IMR-90 (cell line): ENCODE results near the gene ATP9B. TPM values are rescaled to one million over a fixed set of nuclear protein-coding genes. Genes with fewer than 3 reads are reported as not detected.

ENCODE experiments used
- ATAC-seq: fragments of 200-7000 bp; cut with Tn5 transposase; 2 replicates; pipeline ENCODE4 v1.9.1; 2020; ENCODE audit warnings: low read depth, mild to moderate bottlenecking, moderate library complexity
- BruUV-seq: library from RNA; stranded (reverse); fragments of 400-500 nt; replicated peaks from 2 replicates; lab custom pipeline; 2021; lab: Mats Ljungman, UMichigan
- CTCF ChIA-PET: fragments of 300-600 bp; formaldehyde crosslinking; extraction: SDS; loops from one replicate; lab custom pipeline; 2021; ENCODE audit warnings: antibody characterized with exemption; lab: Yijun Ruan, JAX
- POLR2A ChIA-PET: fragments of 300-600 bp; sonication (Branson Sonifier 250); formaldehyde crosslinking; loops from one replicate; lab custom pipeline; 2022; ENCODE audit warnings: antibody characterized with exemption; ENCODE audit not compliant: unreplicated experiment; lab: Charles Lee
- DNase-seq: peaks from one replicate; pipeline ENCODE4 v3.0.0; 2013
- H2AFZ ChIP-seq: replicated peaks from 2 replicates; pipeline ENCODE3; 2013; ENCODE audit warnings: low read length, mild to moderate bottlenecking; ENCODE audit not compliant: poor library complexity
- H2AK5ac ChIP-seq: 2 replicates; pipeline ENCODE4 v1.6.1; 2013; ENCODE audit warnings: low read depth, low read length, inconsistent platforms
- H2AK9ac ChIP-seq: replicated peaks from 2 replicates; pipeline ENCODE3; 2013; ENCODE audit warnings: mild to moderate bottlenecking, low read depth, low read length, moderate library complexity; ENCODE audit not compliant: poor library complexity
- H2BK120ac ChIP-seq: 2 replicates; pipeline ENCODE4 v1.6.1; 2013; ENCODE audit warnings: low read depth, low read length, inconsistent platforms
- H2BK15ac ChIP-seq: 3 replicates; pipeline ENCODE4 v1.6.1; 2013; ENCODE audit warnings: low read depth, low read length, inconsistent platforms
- H2BK20ac ChIP-seq: 2 replicates; pipeline ENCODE4 v1.6.1; 2013; ENCODE audit warnings: low read depth, mild to moderate bottlenecking, inconsistent platforms, low read length, moderate library complexity
- H2BK5ac ChIP-seq: 2 replicates; pipeline ENCODE4 v1.6.1; 2013; ENCODE audit warnings: mild to moderate bottlenecking, low read depth, low read length, inconsistent platforms; ENCODE audit not compliant: poor library complexity, severe bottlenecking
- H3K14ac ChIP-seq: replicated peaks from 2 replicates; pipeline ENCODE4 v1.6.1; 2013; ENCODE audit warnings: low read depth, low read length, inconsistent platforms
- H3K18ac ChIP-seq: 2 replicates; pipeline ENCODE4 v1.6.1; 2013; ENCODE audit warnings: low read depth, low read length, control low read depth
- H3K23ac ChIP-seq: 2 replicates; pipeline ENCODE4 v1.6.1; 2013; ENCODE audit warnings: low read depth, low read length, inconsistent platforms
- H3K27ac ChIP-seq: 2 replicates; pipeline ENCODE4 v1.5.1; 2013; ENCODE audit warnings: mild to moderate bottlenecking, control low read depth, low read length; ENCODE audit not compliant: insufficient read depth
- H3K27me3 ChIP-seq: 2 replicates; pipeline ENCODE4 v1.6.1; 2013; ENCODE audit warnings: low read length; ENCODE audit not compliant: control insufficient read depth, insufficient read depth
- H3K36me3 ChIP-seq: 2 replicates; pipeline ENCODE4 v1.6.1; 2013; ENCODE audit warnings: low read length, mixed read lengths; ENCODE audit not compliant: control insufficient read depth, insufficient read depth
- H3K4ac ChIP-seq: 2 replicates; pipeline ENCODE4 v1.6.1; 2013; ENCODE audit warnings: low read depth, low read length, inconsistent platforms
- H3K4me1 ChIP-seq: 2 replicates; pipeline ENCODE4 v1.6.1; 2013; ENCODE audit warnings: low read length, mixed read lengths; ENCODE audit not compliant: control insufficient read depth, insufficient read depth
- H3K4me2 ChIP-seq: 2 replicates; pipeline ENCODE4 v1.6.1; 2013; ENCODE audit warnings: low read depth, mild to moderate bottlenecking, control low read depth, low read length, moderate library complexity
- H3K4me3 ChIP-seq: 2 replicates; pipeline ENCODE4 v1.5.1; 2013; ENCODE audit warnings: low read depth, mild to moderate bottlenecking, control low read depth, low read length, moderate library complexity; ENCODE audit not compliant: insufficient read depth
- H3K56ac ChIP-seq: 2 replicates; pipeline ENCODE4 v1.6.1; 2013; ENCODE audit warnings: low read length, inconsistent platforms; ENCODE audit not compliant: insufficient read depth; ENCODE audit errors: extremely low read depth
- H3K79me1 ChIP-seq, 2 experiments: 2 replicates each; pipeline ENCODE4 v1.6.1; 2013; ENCODE audit warnings: low read length in 2 of 2, inconsistent platforms in 1 of 2, low read depth in 1 of 2
- H3K9ac ChIP-seq: 2 replicates; pipeline ENCODE4 v1.6.1; 2013; ENCODE audit warnings: low read depth, low read length, control low read depth
- H3K9me1 ChIP-seq: 2 replicates; pipeline ENCODE4 v1.6.1; 2013; ENCODE audit warnings: low read length, inconsistent platforms; ENCODE audit not compliant: insufficient read depth
- H3K9me3 ChIP-seq: 2 replicates; pipeline ENCODE4 v1.6.1; 2013; ENCODE audit warnings: low read length; ENCODE audit not compliant: control insufficient read depth, insufficient read depth
- H4K20me1 ChIP-seq: 2 replicates; pipeline ENCODE4 v1.6.1; 2013; ENCODE audit warnings: low read length, inconsistent platforms; ENCODE audit not compliant: insufficient read depth
- H4K5ac ChIP-seq: 2 replicates; pipeline ENCODE4 v1.6.1; 2013; ENCODE audit warnings: mild to moderate bottlenecking, low read depth, low read length, control low read depth
- H4K8ac ChIP-seq, 2 experiments: 2 replicates each; pipeline ENCODE4 v1.6.1; 2013; ENCODE audit warnings: low read depth in 2 of 2, low read length in 2 of 2, control low read depth in 1 of 2, inconsistent platforms in 1 of 2
- H4K91ac ChIP-seq: 2 replicates; pipeline ENCODE4 v1.6.1; 2013; ENCODE audit warnings: low read depth, low read length, inconsistent platforms; ENCODE audit not compliant: insufficient read depth
- BHLHE40 ChIP-seq: fragments of 150-350 bp; IDR thresholded peaks from 2 replicates; pipeline ENCODE4 v1.6.1; 2016; ENCODE audit warnings: mild to moderate bottlenecking, low read depth, low read length
- CEBPB ChIP-seq: IDR thresholded peaks from 2 replicates; pipeline ENCODE4 v1.6.1; 2012; ENCODE audit warnings: low read depth, low read length, improper control_type of control experiment
- CTCF ChIP-seq: conservative IDR thresholded peaks from 2 replicates; pipeline ENCODE4 v1.5.1; 2012; ENCODE audit warnings: mild to moderate bottlenecking, low read depth, low read length, improper control_type of control experiment
- FOS ChIP-seq: fragments of 150-350 bp; IDR thresholded peaks from 2 replicates; pipeline ENCODE4 v1.6.1; 2016; ENCODE audit warnings: low read depth, low read length
- NFE2L2 ChIP-seq: fragments of 150-350 bp; IDR thresholded peaks from 2 replicates; pipeline ENCODE4 v1.6.1; 2016; ENCODE audit warnings: low read depth, mild to moderate bottlenecking, low read length
- RAD21 ChIP-seq: IDR thresholded peaks from 2 replicates; pipeline ENCODE4 v1.6.1; 2012; ENCODE audit warnings: low read length, improper control_type of control experiment
- RCOR1 ChIP-seq: IDR thresholded peaks from 2 replicates; pipeline ENCODE4 v1.6.1; 2012; ENCODE audit warnings: mild to moderate bottlenecking, low read length, improper control_type of control experiment; ENCODE audit not compliant: insufficient replicate concordance
- SMC3 ChIP-seq: fragments of 150-350 bp; IDR thresholded peaks from 2 replicates; pipeline ENCODE4 v1.6.1; 2016; ENCODE audit warnings: low read depth, mild to moderate bottlenecking, antibody characterized with exemption, low read length, moderate library complexity
- WGBS, 2 experiments: methylation state at CpG; one replicate each; pipeline versions ENCODE4 v1.1.5 to v1.1.7; 2013; ENCODE audit warnings: missing lambda C conversion rate in 2 of 2; ENCODE audit not compliant: insufficient read length in 1 of 2; ENCODE audit errors: extremely low coverage in 2 of 2; 5-methylcytosine and 5-hydroxymethylcytosine counted together
- dilution Hi-C: fragments of 300-500 bp; cut with HindIII; formaldehyde crosslinking; loops from one replicate; pipeline ENCODE4 v1.14.3; 2018; ENCODE audit warnings: low sequenced_read_pairs; ENCODE audit not compliant: unreplicated experiment
- in situ Hi-C: fragments of 300-500 bp; cut with MboI; formaldehyde crosslinking; loops from 3 replicates; pipeline ENCODE4 v1.14.3; 2019; ENCODE audit warnings: low sequenced_read_pairs, inconsistent platforms, mixed read lengths
- intact Hi-C: fragments of 100-400 bp; cut with micrococcal nuclease; formaldehyde crosslinking; loops from 2 replicates; pipeline ENCODE4 v1.10.0; 2022
- polyA plus RNA-seq, 3 experiments: library from polyadenylated mRNA; depleted of rRNA; stranded (reverse); fragments of >200 nt; gene quantifications; 2 replicates each; pipeline ENCODE4 v1.2.3, GENCODE V29; 2012; ENCODE audit warnings: low replicate concordance in 1 of 3
- total RNA-seq: library from RNA; depleted of rRNA; stranded (reverse); fragments of >200 nt; gene quantifications from 2 replicates; pipeline ENCODE4 v1.2.3, GENCODE V29; 2012

The ATP9B gene
- total and polyA plus RNA-seq, 2 of the 4 experiments (the other 2 are of a cell fraction) = 11.0 to 11.5 TPM

- CTCF ChIA-PET = no interaction called here
- no peaks in the 10 kb centered on the region for H3K27me3 ChIP-seq
- no peak overlapping the region for H2BK20ac ChIP-seq
- intact Hi-C loops (no loop called here), in situ Hi-C loops (no loop called here), dilution Hi-C loops (no loop called here)
- H3K9me3 ChIP-seq = peaks cover 2% of the 10 kb centered on the region; the same call in 1 of the 2 replicates
- no peak overlapping the region for H2AK9ac ChIP-seq
- no peak overlapping the region for H2AK5ac ChIP-seq
- H3K4me1 ChIP-seq = no peaks in the 10 kb centered on the region
- no peak overlapping the region for H2BK15ac ChIP-seq
- no peak for TF ChIP-seq FOS
- TF ChIP-seq BHLHE40 = no peak
- no peak for TF ChIP-seq CEBPB
- no peak for TF ChIP-seq RCOR1
- no peak for TF ChIP-seq NFE2L2
- TF ChIP-seq CTCF = no peak
- TF ChIP-seq SMC3 = no peak
- TF ChIP-seq RAD21 = no peak
- no peak overlapping the region for H3K4ac ChIP-seq
- DNase-seq (no peak), ATAC-seq (no peak)
- no peak overlapping the region for H4K91ac ChIP-seq
- H2AFZ ChIP-seq = no peak overlapping the region
- no peaks in the 10 kb centered on the region for H4K20me1 ChIP-seq
- no peaks in the 10 kb centered on the region for H3K36me3 ChIP-seq
- H3K9me1 ChIP-seq = 0 out of 2 replicates have a peak, but pooled peaks cover 5% of the 10 kb centered on the region
- no peak overlapping the region for H3K4me2 ChIP-seq
- no peak overlapping the region for H3K27ac ChIP-seq
- no peak overlapping the region for H2BK120ac ChIP-seq
- no peaks in the 10 kb centered on the region for H3K79me1 ChIP-seq
- H4K5ac ChIP-seq = no peak overlapping the region
- 87% methylated on average over 7 of the region's 9 CpGs; no CpG with 5 or more reads in 1 of the 2 experiments for WGBS, 2 experiments
- POLR2A ChIA-PET = no interaction called here
- H3K56ac ChIP-seq = no peak overlapping the region
- no peak overlapping the region for H3K14ac ChIP-seq
- no peak overlapping the region for H2BK5ac ChIP-seq
- H3K18ac ChIP-seq = no peak overlapping the region
- H4K8ac ChIP-seq = no peak overlapping the region
- H3K23ac ChIP-seq = no peak overlapping the region
- H3K4me3 ChIP-seq = no peak overlapping the region
- no TSS peak for BruUV-seq
- H3K9ac ChIP-seq = no peak overlapping the region
Measured at GRCh38 chr18:79062806-79063205, 6.4 kb upstream of the ATP9B start.
